ENCODE data around the gene WWOX. TPM values are rescaled to one million over a fixed set of nuclear protein-coding genes. Genes with fewer than 3 reads are reported as not detected.
A peak's percentile ranks its signal among the peaks of the same experiment; 100 is the strongest.

WWOX gene
- total and polyA plus RNA-seq, 2 of the 13 experiments (the other 11 are each of a cell fraction or from before 2014, with no cell fraction given), result 9.1 to 37.4 TPM

- TF ChIP-seq PREB (CRISPR knock-in tag; IDR thresholded peaks at IDR 0.05), result no peak
- no peak for TF ChIP-seq MIER3 (CRISPR knock-in tag; IDR thresholded peaks at IDR 0.05; ENCODE audit: borderline replicate concordance)
- TF ChIP-seq ZNF33B (CRISPR knock-in tag; IDR thresholded peaks at IDR 0.05), result no peak
- no peak for TF ChIP-seq GABPA (IDR thresholded peaks at IDR 0.05; ENCODE audit: low read depth, low read length)
- peak; percentile 50; the same call in 1 of the 2 replicates for TF ChIP-seq GABPA (CRISPR knock-in tag; IDR thresholded peaks at IDR 0.05; ENCODE audit: low read depth)
- TF ChIP-seq ZNF318 (CRISPR knock-in tag; IDR thresholded peaks at IDR 0.05), result no peak
- TF ChIP-seq KLF9 (CRISPR knock-in tag; IDR thresholded peaks at IDR 0.05; ENCODE audit: low read depth), result no peak
- TF ChIP-seq STAG1 (CRISPR knock-in tag; IDR thresholded peaks at IDR 0.05), result no peak
- TF ChIP-seq NR2F2 (IDR thresholded peaks at IDR 0.05; ENCODE audit: borderline replicate concordance, low read depth), result no peak
- TF ChIP-seq AHDC1 (CRISPR knock-in tag; IDR thresholded peaks at IDR 0.05; ENCODE audit: borderline replicate concordance), result peak; percentile 70; the same call in 1 of the 2 replicates
- TF ChIP-seq ZNF547 (CRISPR knock-in tag; IDR thresholded peaks at IDR 0.05), result no peak
- TF ChIP-seq PRDM4 (CRISPR knock-in tag; IDR thresholded peaks at IDR 0.05; ENCODE audit: borderline replicate concordance), result no peak
These were observed 885.5 kb downstream of the WWOX start (continued) for GRCh38 chr16:78984887-78985464.
